ENCODE measurements around the gene DENND1C.
"Not testable (repeated sequence)": the region's sequence is repeated elsewhere in the genome, so short reads cannot be mapped to it uniquely, and the experiment has no call there.

DENND1C gene

GRCh38 chr19:6508028-6508771, 26.6 kb upstream of the DENND1C start:
- not testable (repeated sequence) for DNase-seq (ENCODE audit: low spot score)

GRCh38 chr19:6503407-6504201, 22.0 kb upstream of the DENND1C start:
- DNase-seq (ENCODE audit: low spot score): no peak

DNA sequence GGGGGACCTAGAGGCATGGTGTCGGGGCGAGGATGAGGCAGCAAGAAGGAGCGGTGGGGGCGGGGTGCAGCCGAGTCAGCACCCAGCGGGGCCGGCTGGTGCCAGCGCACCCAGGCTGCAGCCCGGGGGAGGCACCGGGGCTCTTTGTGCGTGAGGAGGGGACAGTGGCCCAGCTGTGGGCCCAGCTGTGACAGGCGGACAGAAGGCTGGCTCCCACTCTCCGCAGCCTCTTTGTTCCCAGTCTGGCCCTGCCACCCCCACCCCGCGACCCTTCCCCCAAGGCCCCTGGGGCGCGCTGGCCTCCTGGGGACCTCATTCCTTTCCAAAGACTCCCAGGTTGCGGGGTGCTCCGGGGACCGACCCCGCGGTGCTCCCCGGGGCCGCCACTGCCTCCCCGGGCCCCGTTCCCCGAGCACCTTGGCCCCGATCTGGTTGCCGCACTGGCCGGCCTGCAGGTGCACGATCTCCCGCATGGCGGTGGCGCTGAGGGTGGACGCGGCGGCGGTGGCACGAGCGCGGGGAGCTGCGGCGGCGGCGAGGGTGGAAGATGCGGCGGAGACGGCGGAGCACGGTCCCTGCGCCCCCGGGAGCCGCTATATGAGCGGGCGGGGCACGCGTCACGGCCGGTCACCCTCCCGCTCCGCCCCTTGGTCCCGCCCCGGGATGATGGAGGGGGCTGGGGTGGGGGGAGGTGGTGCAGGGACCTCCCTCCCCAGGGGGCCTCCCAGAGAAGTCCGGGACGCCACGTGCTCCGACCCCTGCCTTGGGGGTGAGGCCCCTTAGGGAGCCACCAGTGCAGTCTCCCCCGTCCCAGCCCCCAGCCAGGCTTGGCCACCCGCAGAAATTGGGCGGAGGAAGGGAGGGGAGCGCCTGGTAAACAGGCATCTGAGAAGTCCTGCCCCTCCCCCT, 20.4 kb upstream of the DENND1C start, which contains the start of gene TUBB4A:
TSS of gene TUBB4A (minus strand) at position 570 of the 909 bp plus-strand sequence. CDS start at position 473, 97 bp downstream.
- DNase-seq (ENCODE audit: low spot score): no peak

DNA sequence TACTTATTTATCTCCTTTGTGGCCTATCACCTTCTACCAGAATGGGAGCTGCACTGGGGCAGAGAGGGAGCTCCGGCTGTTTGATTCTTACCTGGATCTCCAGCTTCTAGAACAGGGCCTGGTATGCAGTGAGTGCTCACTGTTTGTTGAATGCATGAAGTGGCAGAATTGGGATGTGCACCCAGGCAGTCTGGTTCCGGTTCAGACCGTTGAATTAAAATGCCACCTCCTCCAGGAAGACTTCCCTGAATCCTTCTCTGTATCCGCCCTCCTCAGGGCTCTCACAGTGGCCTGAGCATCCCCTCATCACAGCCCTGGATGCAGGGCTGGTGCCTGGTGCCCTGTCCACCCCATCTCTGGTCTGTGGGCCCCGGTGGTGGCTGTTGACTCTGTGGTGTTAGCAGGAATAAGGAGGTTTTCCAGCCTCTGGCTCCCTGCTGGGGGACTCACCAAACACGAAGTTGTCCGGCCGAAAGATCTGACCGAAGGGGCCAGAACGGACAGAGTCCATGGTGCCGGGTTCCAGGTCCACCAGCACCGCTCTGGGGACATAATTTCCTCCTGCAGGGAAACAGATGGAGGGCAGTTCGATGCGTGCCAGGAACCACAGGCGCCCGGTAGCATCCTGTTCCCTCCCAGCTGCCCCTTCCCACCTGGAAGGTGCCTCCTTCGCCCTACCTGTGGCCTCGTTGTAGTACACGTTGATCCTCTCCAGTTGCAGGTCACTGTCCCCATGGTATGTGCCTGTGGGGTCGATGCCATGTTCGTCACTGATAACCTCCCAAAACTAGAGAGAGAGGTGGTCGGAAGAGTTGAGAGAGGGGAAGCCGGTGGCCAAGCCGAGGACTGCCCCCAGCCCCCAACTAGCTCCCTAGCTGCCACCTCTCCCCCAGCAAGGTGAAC, 19.5 kb upstream of the DENND1C start:
- no peak for DNase-seq (ENCODE audit: low spot score)

DNA sequence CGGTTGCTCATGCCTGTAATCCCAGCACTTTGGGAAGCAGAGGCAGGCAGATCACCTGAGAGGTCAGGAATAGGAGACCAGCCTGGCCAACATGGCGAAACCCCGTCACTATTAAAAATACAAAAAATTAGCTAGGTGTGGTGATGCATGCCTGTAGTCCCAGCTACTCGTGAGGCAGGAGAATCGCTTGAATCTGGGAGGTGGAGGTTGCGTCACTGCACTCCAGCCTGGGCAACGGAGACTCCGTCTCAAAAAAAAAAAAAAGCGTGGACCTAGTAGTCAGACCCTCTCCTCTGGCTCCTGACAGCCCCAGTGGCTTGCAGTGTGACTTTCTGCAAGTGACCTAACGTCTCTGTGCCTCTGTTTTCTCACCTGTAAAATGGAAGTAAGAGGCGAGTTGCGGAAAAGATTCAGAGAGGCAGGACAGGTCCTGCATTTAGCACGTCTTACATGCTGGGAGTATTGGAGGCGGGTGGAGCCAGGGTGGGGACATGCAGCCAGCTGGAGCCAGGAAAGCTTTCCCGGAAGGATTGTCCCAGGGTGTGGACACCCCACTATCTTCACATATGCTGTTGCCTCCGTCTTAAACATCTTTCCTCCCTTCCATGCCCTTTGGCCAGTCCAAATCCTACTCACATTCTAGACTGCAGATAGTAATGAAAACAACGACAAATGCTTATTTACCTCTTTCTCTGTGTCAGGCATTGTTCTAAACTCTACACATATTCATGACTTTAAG, 17.6 kb upstream of the DENND1C start:
- no peak for DNase-seq (ENCODE audit: low spot score)

- DNase-seq (ENCODE audit: low spot score): no peak
These were observed 16.9 kb upstream of the DENND1C start for GRCh38 chr19:6498294-6499036.

DNA sequence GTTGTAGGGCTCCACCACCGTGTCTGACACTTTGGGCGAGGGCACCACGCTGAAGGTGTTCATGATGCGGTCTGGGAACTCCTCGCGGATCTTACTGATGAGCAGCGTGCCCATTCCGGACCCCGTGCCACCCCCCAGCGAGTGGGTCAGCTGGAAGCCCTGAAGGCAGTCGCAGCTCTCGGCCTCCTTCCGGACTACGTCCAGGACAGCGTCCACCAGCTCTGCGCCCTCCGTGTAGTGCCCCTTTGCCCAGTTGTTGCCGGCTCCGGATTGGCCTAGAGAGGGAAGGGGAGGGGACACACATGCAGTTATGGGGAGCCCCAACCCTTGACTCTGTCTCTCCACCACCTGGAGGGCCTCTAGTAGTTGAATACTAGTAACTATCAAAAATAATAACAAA, 14.4 kb upstream of the DENND1C start:
- DNase-seq (ENCODE audit: low spot score): no peak

- DNase-seq (ENCODE audit: low spot score): no peak
These were observed 12.9 kb upstream of the DENND1C start for GRCh38 chr19:6494438-6495036.

DNA sequence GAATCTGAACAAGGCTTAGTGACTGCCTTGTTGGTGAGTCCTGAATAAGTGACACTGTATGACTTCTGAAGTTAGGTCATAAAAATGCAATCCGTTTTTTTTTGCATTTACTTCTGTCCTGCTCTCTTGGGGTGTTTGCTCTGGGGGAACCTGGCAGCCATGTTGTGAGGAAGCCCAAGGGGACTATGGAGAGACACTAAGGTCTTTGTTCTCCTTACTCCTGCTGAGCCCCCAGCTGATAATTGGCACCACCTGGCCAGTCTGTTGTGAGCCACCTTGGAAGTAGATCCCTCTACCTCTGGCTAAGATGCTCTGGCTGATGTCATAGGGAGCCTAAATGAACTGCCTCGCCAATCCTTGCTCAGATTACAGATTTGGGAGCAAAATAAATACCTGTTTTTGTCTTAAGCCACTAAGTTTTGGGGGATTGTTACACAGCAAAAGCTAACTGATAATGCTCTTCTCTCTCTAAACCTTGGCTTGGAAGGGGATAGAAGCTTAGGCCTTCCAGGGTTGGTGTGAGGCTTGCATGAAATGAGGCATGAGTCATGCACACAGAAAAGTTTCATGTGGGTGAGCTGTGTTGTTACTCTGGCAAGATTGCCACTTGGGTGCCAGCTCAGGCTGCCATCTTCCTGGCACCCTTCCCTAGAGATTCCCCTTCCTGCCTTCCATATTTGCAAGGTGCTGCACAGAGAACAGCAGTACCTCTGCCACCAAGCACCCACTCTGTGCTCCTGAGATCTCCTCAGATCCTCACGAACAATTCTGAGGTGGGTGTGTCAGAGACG, 10.4 kb upstream of the DENND1C start:
- DNase-seq (ENCODE audit: low spot score): no peak

DNA sequence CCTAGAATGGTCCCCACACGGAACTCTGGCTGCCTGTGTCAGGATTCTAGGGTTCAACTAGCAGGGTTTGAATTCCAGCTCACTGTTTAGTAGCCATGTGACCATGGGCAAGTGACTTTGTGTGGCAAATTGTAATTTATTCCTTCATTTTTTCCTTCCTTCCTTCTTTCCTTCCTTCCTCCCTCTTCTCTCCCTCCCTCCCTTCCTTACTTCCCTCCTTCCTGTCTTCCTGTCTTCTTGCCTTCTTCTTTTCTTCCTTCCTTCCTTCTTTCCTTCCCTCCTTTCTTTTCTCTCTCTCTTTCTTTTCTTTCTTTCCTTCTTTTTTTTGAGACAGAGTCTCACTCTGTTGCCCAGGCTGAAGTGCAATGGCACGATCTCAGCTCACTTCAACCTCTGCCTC, 8.5 kb upstream of the DENND1C start:
- DNase-seq (ENCODE audit: low spot score): no peak

DNA sequence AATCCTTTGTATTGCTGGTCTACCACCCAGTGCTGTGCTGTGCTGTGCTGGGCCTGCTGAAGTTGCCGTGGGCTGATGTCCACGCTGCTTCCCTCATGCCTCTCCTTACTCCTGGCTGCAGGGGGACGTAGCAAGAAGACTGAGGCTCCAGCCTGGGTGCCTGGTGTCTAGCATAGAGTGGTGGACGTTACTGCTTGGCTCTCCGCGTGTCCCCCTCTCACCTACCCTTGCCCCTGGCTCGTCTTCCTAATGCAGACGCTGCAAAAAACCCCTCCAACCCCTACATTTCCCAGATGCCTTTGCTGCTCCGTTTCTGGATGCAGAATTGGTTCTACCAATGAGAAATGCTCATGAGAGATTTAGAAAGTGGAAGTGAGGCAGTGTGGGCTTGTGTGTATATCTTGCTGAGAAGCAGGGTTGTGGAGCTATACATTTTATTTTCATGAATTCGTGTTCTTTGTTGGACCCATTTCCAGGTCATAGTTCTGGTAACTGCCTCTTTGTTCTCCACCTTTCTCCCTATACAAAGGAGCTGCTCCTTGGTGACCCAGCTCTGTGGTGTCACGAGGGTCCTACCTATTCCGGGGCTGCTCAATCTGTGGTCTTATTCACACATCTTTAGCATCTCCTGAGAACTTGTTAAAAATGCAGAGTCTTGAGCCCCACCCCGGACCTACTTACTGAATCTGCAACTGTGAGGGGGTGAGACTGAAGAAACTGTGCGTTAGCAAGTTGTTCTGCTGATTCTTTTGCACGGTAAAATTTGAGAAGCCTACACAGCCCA, 7.9 kb upstream of the DENND1C start:
- DNase-seq (ENCODE audit: low spot score): no peak

- DNase-seq (ENCODE audit: low spot score): no peak
These were observed 3.2 kb upstream of the DENND1C start for GRCh38 chr19:6484831-6485230.

GRCh38 chr19:6484230-6484629, 2.6 kb upstream of the DENND1C start:
- DNase-seq (ENCODE audit: low spot score): no peak

DNA sequence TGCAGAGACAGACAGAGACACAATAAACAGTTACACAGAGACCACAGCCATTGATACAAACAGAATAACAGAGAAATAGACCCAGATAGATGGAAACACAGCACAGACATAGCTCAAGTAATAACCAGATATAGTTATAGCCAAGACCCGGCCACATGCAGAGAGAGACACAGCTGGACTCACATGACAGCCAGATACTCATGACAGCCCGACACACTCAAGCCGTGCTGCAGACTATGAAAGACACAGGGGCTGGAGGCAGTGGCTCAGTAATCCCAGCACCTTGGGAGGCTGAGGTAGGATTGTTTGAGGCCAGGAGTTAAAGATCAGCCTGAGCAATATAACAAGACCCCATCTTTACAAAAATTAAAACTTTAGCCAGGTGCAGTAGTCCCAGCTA, 1.6 kb upstream of the DENND1C start:
- no peak for DNase-seq (ENCODE audit: low spot score)

GRCh38 chr19:6482343-6482686, 728 bp upstream of the DENND1C start:
- no peak for DNase-seq (ENCODE audit: low spot score)

DNA sequence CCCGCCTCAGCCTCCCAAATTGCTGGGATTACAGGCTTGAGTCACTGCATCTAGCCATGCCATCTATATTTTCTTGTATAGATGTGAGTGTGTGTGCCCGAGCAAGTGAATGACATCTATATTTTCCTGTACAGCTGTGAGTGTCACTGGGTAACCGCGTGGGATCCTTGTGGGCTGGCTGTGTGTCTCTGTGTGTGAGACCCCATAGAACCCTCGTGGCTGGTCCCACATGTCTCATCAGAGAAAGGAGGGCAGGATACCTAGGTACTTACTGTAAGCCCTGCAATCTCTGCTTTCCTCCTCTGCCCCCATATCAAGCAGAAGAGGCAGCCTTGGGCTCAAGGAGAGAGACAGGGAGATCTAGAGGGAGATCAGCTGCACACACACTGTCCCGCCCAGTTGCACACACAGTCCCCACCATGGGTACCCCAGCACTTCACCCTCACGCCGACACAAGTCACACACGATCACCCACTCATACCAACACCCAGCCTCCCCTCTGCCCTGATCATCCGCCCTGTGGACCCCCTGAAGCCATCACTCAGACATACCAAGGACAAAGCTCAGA, 655 bp downstream of the DENND1C start:
- DNase-seq (ENCODE audit: low spot score): no peak

DNA sequence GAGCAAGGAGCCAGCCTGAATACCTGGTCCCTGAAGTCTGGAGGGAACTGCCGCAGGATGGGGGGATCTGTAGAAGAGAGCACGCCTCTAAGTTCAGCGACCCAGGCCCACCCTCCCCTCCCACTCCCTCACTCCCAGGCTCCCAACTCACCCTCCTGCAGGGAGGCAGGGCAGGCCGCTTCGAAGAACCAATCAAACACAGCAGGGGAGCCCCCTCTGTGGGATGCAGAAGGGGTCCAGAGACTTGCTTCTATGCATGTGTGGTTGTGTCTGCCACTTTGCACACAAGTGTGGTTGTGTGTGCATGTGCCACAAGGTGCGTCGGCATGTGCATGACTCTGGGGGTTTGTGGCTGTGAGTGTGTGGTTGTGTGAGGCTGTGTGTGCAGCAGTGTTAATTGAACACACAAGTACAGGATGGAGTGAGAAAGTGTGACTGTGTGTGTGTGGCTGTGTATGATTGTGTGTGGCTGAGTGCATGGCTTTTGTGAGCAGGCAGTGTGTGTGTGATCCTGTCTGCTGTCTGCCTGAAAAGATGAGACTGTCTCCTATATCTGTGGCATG, 1.7 kb downstream of the DENND1C start:
- no peak for DNase-seq (ENCODE audit: low spot score)

Data from LoVo (cell line).